NCI-H1436 (cell line): ENCODE results near the gene ALDH3B2.
"Not testable (repeated sequence)": the region's sequence is repeated elsewhere in the genome, so short reads cannot be mapped to it uniquely, and the experiment has no call there.

Experiments used
- DNase-seq: peaks from one replicate; lab custom pipeline; 2025; lab: John Stamatoyannopoulos, UW

ALDH3B2 gene

DNA sequence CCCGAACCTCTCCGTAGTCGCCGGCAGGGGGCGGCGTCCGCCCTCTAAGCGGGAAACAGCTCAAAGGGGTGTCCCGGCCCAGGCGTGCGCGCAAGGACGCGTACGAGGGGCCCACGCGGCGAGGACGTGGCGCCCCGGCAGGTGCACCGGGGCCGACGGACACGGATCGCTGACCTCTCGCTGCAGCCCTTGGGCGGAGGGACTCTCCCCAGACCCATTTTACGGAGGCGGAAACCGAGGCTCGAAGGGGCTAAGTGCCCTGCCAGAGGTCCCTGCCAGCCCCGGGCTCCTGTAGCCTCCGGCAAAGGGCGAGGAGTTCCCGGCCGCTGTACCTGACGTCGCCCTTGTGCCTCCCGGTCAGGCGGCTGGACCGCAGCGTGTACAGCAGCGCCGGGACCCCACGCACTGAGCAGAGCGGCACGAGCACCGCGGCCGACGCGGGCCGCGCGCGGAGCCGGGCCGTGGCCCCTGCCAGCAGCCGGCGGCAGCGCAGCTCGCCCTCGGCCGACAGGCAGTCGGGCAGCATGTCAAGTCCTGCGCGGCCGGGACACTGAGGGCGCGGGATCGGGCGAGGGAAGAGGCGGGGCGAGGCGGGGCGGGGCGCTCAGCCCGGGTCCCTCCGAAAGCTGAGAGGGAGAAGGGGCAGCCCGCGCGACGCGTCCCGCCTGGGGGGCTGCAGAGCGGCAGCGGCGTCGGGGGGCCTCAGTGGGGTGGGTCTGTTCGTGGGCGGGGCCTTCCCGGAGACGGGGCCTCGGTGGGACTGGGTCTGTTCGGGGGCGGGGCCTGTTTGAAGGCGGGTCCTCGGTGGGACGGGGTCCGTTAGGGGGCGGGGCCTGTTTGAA lies 44.8 kb downstream of the ALDH3B2 start, which contains the start of gene NUDT8:
NUDT8 (minus strand) TSS at position 552 of the 842 bp plus-strand sequence; CDS start at position 526, 26 bp downstream.
- peak; percentile 74 for DNase-seq

GRCh38 chr11:67628710-67629385 lies 45.6 kb downstream of the ALDH3B2 start:
- DNase-seq = no peak

GRCh38 chr11:67627812-67628624 lies 46.4 kb downstream of the ALDH3B2 start:
- DNase-seq = no peak

- no peak for DNase-seq
Observed at GRCh38 chr11:67627441-67627811, 47.0 kb downstream of the ALDH3B2 start.

DNA sequence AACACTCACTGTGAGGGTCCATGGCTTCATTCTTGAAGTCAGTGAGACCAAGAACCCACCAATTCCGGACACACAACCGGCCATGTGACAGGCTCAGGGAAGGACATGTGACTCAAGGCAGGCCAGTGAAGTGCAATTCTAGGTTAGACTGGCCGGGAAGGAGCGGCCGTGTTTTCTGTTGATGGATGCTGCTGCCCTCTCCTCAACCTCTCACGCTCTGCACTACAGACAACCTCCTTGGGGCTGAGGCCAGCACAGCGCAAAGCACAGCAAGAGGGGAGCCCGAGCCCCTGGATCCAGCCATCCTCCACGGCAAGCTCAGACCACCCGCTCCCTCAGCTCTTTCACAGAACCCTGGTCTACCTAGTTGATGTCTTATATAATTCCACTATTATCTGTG lies 47.5 kb downstream of the ALDH3B2 start:
- DNase-seq = no peak

DNA sequence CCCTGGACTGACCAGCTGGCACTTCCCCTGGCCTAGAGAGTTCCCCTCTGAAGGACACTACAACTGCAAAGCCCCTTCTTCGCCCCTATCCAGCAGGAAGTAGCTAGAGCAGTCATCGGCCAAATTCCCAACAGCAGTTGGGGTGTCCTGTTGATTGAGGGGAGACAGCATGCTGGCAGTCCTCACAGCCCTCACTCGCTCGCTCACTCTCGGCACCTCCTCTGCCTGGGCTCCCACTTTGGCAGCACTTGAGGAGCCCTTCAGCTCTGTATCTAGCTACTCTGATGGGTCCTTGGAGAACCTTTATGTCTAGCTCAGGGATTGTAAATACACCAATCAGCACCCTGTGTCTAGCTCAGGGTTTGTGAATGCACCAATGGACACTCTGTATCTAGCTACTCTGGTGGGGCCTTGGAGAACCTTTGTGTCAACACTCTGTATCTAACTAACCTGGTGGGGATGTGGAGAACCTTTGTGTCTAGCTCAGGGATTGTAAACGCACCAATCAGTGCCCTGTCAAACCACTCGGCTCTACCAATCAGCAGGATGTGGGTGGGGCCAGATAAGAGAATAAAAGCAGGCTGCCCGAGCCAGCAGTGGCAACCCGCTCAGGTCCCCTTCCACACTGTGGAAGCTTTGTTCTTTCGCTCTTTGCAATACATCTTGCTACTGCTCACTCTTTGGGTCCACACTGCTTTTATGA lies 48.1 kb downstream of the ALDH3B2 start:
- DNase-seq = not testable (repeated sequence)

GRCh38 chr11:67623795-67624194 lies 50.6 kb downstream of the ALDH3B2 start:
- not testable (repeated sequence) for DNase-seq

- not testable (repeated sequence) for DNase-seq
Observed at GRCh38 chr11:67622905-67623304, 51.5 kb downstream of the ALDH3B2 start.

GRCh38 chr11:67621928-67622327 lies 52.5 kb downstream of the ALDH3B2 start:
- not testable (repeated sequence) for DNase-seq

GRCh38 chr11:67620621-67621020 lies 53.8 kb downstream of the ALDH3B2 start:
- DNase-seq = not testable (repeated sequence)

- not testable (repeated sequence) for DNase-seq
Observed at GRCh38 chr11:67619683-67620618, 54.5 kb downstream of the ALDH3B2 start.

- DNase-seq = not testable (repeated sequence)
Observed at GRCh38 chr11:67618901-67619659, 55.3 kb downstream of the ALDH3B2 start.

- DNase-seq = no peak
Observed at GRCh38 chr11:67617243-67617953, 57.0 kb downstream of the ALDH3B2 start.

DNA sequence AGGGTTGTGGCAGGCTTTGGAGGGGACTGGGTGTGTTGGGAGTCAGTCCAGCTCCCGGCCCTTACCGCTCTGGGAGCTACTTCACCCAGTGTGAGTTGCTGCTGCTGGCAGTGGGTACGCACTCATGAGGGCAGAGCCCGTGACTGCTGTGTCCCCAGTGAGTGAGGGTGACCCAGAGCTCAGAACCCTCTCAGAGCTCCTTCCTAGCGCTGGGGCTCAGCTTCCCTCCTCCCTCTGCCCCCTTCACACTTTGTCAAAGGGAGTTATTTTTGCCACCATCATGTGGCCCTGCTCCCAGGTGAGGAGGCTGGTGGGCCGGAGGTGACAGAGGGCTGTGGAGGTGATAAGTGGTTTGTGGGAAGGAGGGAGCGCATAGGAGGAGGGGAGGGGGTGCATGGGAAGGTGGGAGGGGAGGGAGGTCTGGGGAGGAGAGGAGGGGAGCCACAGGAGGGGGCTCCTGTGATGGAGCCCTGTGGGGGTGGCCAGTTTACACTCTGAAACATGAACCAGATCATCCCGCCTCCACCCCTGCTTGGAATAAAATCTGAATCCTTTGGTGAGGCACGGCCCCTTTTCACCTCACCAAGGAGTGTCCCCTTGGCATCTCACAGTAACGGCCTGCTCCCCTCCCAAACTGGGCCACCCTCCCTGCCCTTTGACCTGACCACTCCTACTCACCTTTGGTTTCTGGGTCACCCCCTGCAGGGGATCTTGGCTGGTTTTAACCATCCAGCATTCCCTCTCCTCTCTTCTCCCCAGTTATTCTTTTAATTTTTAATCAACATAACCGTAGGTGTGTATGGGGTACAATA lies 57.8 kb downstream of the ALDH3B2 start:
- no peak for DNase-seq

DNA sequence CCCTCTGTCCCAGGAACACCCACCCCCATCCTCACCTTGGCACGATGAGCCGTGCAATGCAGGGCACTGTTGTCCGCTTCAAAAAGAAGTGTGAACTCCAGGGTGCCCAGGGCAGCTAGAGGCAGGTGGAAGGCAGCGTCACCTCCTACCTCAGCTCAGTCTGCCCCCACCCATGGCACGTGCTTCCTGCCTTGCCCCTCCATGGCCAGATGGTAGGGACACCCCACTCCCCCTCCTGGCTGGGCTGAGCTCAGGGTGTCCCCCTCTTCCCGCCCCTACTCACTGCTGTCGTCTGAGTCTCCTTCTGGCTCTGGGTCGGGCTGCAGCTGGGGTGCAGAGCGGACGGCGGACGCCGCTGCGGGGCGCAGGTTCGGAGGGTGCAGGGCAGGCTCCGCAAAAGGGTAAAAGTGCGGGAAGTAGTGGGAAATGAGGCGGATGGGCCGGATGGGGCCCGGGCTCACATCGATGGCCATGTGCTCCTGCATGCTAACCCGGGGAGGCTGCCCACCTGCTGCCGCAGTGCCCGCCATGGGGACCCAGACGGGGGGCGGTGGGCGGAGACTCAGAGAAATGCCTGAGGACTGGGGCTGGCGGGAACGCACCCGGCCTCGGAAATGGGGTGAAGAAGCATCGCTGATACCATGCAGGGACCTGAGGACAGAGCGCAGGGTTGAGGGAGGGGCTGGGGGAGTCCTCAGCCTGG lies 58.5 kb downstream of the ALDH3B2 start:
- no peak for DNase-seq

DNA sequence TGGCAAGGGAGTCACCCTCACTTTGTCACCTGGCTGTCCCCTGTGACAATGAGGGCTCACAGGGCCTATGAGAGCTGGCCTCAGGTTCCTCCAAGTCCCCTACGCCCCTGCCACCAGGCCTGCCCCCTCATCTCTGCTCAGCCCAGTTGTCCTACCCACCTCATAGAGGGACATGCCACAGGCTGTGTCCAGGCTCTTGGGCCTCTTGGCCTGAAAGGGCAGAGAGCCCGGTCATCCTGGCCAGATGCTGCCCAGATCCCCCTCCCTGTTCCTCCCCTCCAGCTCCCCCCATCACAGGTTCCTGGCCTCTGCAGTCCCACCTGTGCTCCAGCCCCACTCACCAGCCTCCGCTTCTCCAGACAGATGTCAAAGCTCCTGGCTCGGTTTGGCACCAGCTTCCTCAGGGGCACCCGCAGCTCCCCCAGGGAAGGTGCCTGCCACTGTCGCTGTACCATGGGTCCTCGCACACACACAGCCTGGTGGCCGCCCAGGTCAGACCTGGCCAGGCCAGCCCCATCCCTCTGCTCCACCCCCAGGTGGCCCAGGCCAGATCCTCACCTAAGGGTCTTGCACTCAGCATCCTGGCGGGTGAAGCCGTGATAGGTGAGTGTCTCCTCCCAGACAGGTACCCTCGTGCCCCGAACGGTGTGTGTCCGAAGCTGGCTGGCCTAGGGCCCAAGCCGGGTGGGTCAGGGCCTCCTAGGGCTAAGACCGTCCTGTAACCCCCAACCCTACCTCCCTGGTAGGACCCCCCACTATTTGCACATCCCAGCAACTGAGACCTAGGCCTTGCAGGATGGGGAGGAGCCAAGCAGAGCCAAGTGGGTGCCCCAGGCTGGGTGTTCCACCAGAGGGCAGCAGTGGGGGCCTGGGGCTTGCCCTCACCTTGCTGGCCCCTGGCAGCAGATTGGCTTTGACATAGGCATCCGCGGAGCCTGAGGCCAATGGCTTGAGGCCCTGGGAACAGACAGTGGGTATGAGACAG lies 59.4 kb downstream of the ALDH3B2 start:
- DNase-seq = no peak
